Smooth muscle cell (in vitro differentiated cells): ENCODE data around the gene CD160. TPM values are rescaled to one million over a fixed set of nuclear protein-coding genes. Genes with fewer than 3 reads are reported as not detected.

Experiments
- DNase-seq: peaks from one replicate; lab custom pipeline; 2025; ENCODE audit not compliant: unreplicated experiment; lab: John Stamatoyannopoulos, UW
- H2AFZ ChIP-seq: fragments of 200-600 bp; sonication (generic); 2 replicates; pipeline ENCODE4 v1.6.0; 2016; ENCODE audit warnings: antibody characterized with exemption, low read depth, mild to moderate bottlenecking
- H3F3A ChIP-seq: fragments of 200-600 bp; sonication (generic); 2 replicates; pipeline ENCODE4 v1.6.0; 2017; ENCODE audit warnings: antibody characterized with exemption, low read depth
- H3K27ac ChIP-seq: fragments of 200-600 bp; sonication (generic); 2 replicates; pipeline ENCODE4 v1.5.1; 2016; ENCODE audit warnings: low read depth, mild to moderate bottlenecking
- H3K27me3 ChIP-seq: fragments of 200-600 bp; sonication (generic); 2 replicates; pipeline ENCODE4 v1.6.1; 2016; ENCODE audit warnings: low read depth, mild to moderate bottlenecking
- H3K36me3 ChIP-seq: fragments of 200-600 bp; sonication (generic); 2 replicates; pipeline ENCODE4 v1.5.1; 2016; ENCODE audit warnings: low read depth
- H3K4me1 ChIP-seq: fragments of 200-600 bp; sonication (generic); 2 replicates; pipeline ENCODE4 v1.5.1; 2016; ENCODE audit warnings: low read depth
- H3K4me2 ChIP-seq: fragments of 200-600 bp; sonication (generic); 2 replicates; pipeline ENCODE4 v1.6.0; 2016; ENCODE audit warnings: mild to moderate bottlenecking
- H3K4me3 ChIP-seq: fragments of 200-600 bp; sonication (generic); 2 replicates; pipeline ENCODE4 v1.5.1; 2016; ENCODE audit warnings: mild to moderate bottlenecking
- H3K79me2 ChIP-seq: fragments of 200-600 bp; sonication (generic); 2 replicates; pipeline ENCODE4 v1.6.0; 2016; ENCODE audit warnings: low read depth, mild to moderate bottlenecking
- H3K9ac ChIP-seq: fragments of 200-600 bp; sonication (generic); 2 replicates; pipeline ENCODE4 v1.6.0; 2016; ENCODE audit warnings: low read depth
- H3K9me3 ChIP-seq: fragments of 200-600 bp; sonication (generic); replicated peaks from 2 replicates; pipeline ENCODE4 v1.5.1; 2016; ENCODE audit warnings: low read depth
- H4K20me1 ChIP-seq: fragments of 200-600 bp; sonication (generic); 2 replicates; pipeline ENCODE4 v1.6.0; 2016; ENCODE audit warnings: low read depth
- CTCF ChIP-seq: fragments of 200-600 bp; sonication (generic); IDR thresholded peaks from 2 replicates; pipeline ENCODE4 v1.5.1; 2017; ENCODE audit warnings: borderline replicate concordance, mild to moderate bottlenecking, antibody characterized with exemption; ENCODE audit not compliant: insufficient read depth, poor library complexity, severe bottlenecking
- WGBS: methylation state at CpG from one replicate; pipeline ENCODE4 v1.1.7; 2016; ENCODE audit warnings: low lambda C conversion rate; 5-methylcytosine and 5-hydroxymethylcytosine counted together
- polyA plus RNA-seq: library from polyadenylated mRNA; unstranded; fragments of >200 nt; fragmentation: Nextera tagmentation; extraction: Ambion mirVana; gene quantifications from 2 replicates; pipeline ENCODE4 v1.2.1, GENCODE V29; 2016
- total RNA-seq: library from RNA; depleted of rRNA; stranded (reverse); fragments of >200 nt; gene quantifications from 2 replicates; pipeline ENCODE4 v1.2.3, GENCODE V29; 2014

Gene CD160
- total and polyA plus RNA-seq, 2 experiments from 2014 or later = not detected

- H3K4me1 ChIP-seq = no peaks in the 10 kb centered on the region
- TF ChIP-seq CTCF = no peak
- no peaks in the 10 kb centered on the region for H3K9me3 ChIP-seq
- H3K36me3 ChIP-seq = peaks cover 16% of the 10 kb centered on the region
- H3F3A ChIP-seq = no peaks in the 10 kb centered on the region
- no peaks in the 10 kb centered on the region for H3K27me3 ChIP-seq
- no peak overlapping the region for H3K9ac ChIP-seq
- no peak overlapping the region for H3K4me3 ChIP-seq
- no peak overlapping the region for H2AFZ ChIP-seq
- H3K27ac ChIP-seq = no peak overlapping the region
- WGBS = 94% methylated on average over 1 of the region's 1 CpG
- no peak overlapping the region for H3K4me2 ChIP-seq
- H4K20me1 ChIP-seq = no peaks in the 10 kb centered on the region
- H3K79me2 ChIP-seq = no peaks in the 10 kb centered on the region
- DNase-seq = no peak
Observed at GRCh38 chr1:145773423-145773822, 54.1 kb downstream of the CD160 start.

GRCh38 chr1:145777357-145778145 lies 58.3 kb downstream of the CD160 start:
- H3K36me3 ChIP-seq = no peaks in the 10 kb centered on the region
- no peak overlapping the region for H3K4me3 ChIP-seq
- H3K9me3 ChIP-seq = no peaks in the 10 kb centered on the region
- no peak for TF ChIP-seq CTCF
- peaks cover 11% of the 10 kb centered on the region for H4K20me1 ChIP-seq
- H3K27ac ChIP-seq = no peak overlapping the region
- DNase-seq = no peak
- 97% methylated on average over 1 of the region's 1 CpG for WGBS
- no peak overlapping the region for H2AFZ ChIP-seq
- H3K4me1 ChIP-seq = no peaks in the 10 kb centered on the region
- H3K79me2 ChIP-seq = no peaks in the 10 kb centered on the region
- no peak overlapping the region for H3K4me2 ChIP-seq
- no peaks in the 10 kb centered on the region for H3F3A ChIP-seq
- H3K9ac ChIP-seq = no peak overlapping the region
- H3K27me3 ChIP-seq = no peaks in the 10 kb centered on the region

- H4K20me1 ChIP-seq = peaks cover 12% of the 10 kb centered on the region
- DNase-seq = no peak
- no peaks in the 10 kb centered on the region for H3K9me3 ChIP-seq
- no peak overlapping the region for H2AFZ ChIP-seq
- no peak overlapping the region for H3K4me3 ChIP-seq
- H3K4me2 ChIP-seq = no peak overlapping the region
- no peaks in the 10 kb centered on the region for H3K27me3 ChIP-seq
- no peaks in the 10 kb centered on the region for H3K4me1 ChIP-seq
- no peak overlapping the region for H3K9ac ChIP-seq
- H3K79me2 ChIP-seq = no peaks in the 10 kb centered on the region
- H3K27ac ChIP-seq = no peak overlapping the region
- H3K36me3 ChIP-seq = no peaks in the 10 kb centered on the region
- 100% methylated on average over 1 of the region's 1 CpG for WGBS
- no peaks in the 10 kb centered on the region for H3F3A ChIP-seq
- TF ChIP-seq CTCF = no peak
Observed at GRCh38 chr1:145778146-145778540, 58.8 kb downstream of the CD160 start.
